Naive B cell (primary cell): ENCODE measurements around the gene TTF2. TPM values are rescaled to one million over a fixed set of nuclear protein-coding genes. Genes with fewer than 3 reads are reported as not detected.

Experiments
- ATAC-seq, 2 donors: fragments of 150-1000 bp; cut with Tn5 transposase; 2 replicates each; pipeline ENCODE4 v1.10.0; 2021; ENCODE audit warnings: low read depth in 2 of 2, mild to moderate bottlenecking in 2 of 2, moderate library complexity in 2 of 2
- DNase-seq: peaks from one replicate; pipeline ENCODE4 v3.0.0; 2022
- H3K27ac Mint-ChIP-seq, 6 donors: one replicate each; pipeline ENCODE4 v1.8.0; 2020 to 2022; ENCODE audit warnings: mild to moderate bottlenecking in 6 of 6, mixed read lengths in 6 of 6, moderate library complexity in 5 of 6, inconsistent platforms in 2 of 6
- H3K27me3 Mint-ChIP-seq, 3 donors: one replicate each; pipeline ENCODE4 v1.8.0; 2021 to 2022; ENCODE audit warnings: mixed read lengths in 3 of 3, mild to moderate bottlenecking in 1 of 3
- H3K36me3 Mint-ChIP-seq, 2 donors: one replicate each; pipeline ENCODE4 v1.8.0; 2020 to 2022; ENCODE audit warnings: mixed read lengths in 2 of 2, inconsistent platforms in 1 of 2, mild to moderate bottlenecking in 1 of 2
- H3K4me1 Mint-ChIP-seq, 3 donors: one replicate each; pipeline ENCODE4 v1.8.0; 2020 to 2022; ENCODE audit warnings: mixed read lengths in 3 of 3, inconsistent platforms in 1 of 3, mild to moderate bottlenecking in 1 of 3, moderate library complexity in 1 of 3
- H3K4me3 Mint-ChIP-seq, 8 donors: one replicate each; pipeline ENCODE4 v1.8.0; 2020 to 2022; ENCODE audit warnings: mild to moderate bottlenecking in 8 of 8, mixed read lengths in 8 of 8, moderate library complexity in 8 of 8, inconsistent platforms in 2 of 8
- H3K9me3 Mint-ChIP-seq, 7 donors: one replicate each; pipeline ENCODE4 v1.8.0; 2020 to 2022; ENCODE audit warnings: mixed read lengths in 7 of 7, mild to moderate bottlenecking in 5 of 7, inconsistent platforms in 2 of 7, moderate library complexity in 1 of 7
- polyA plus RNA-seq, 6 donors: library from polyadenylated mRNA; unstranded; fragments of 300-500 nt; fragmentation: Illumina TruSeq; gene quantifications; one replicate each; pipeline ENCODE4 v1.2.3, GENCODE V29; 2021; ENCODE audit warnings: low read depth in 6 of 6

Gene TTF2
- polyA plus RNA-seq, 6 donors from 2014 or later, result 2.9 to 14.3 (median 10.9) TPM

DNA sequence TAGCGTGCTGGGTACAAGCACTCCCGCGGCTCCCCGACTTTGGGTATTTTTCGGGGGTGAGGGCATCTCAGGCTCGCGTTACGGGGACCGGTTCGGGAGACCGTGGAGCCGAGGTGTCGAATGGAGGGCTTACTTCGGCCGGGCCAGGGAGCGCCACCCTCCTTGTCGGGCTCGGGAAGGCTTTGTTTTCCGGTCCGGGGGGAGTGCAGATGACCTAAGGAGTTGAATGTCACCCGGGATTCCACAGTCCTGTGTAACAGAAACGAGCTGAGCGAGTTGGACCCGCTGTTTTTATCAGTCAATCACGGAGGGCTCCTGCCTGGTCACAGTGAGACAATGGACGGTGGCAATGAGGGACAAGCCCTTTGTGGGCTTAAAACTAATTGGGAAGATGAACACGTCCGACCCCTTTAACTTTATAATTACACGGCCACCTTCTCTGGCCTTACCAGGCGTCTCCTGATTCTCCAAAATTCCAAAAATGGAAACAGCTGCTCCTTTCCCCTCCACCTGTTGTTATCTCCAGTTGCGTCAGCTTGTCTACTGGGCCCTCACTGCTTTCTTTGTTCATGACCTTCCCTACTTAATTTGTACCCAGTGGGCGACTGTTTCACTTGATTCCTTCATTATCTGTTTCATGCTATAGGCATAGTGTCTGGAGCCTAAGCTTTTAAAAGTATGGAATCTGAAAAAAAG, 62.4 kb downstream of the TTF2 start:
- Mint-ChIP-seq H3K27me3 (peaks cover 0 to 7% (median 7%) of the 10 kb centered on the region in 3 donors), H3K4me3 (peak overlapping the region; percentile 84 to 94 (median 91)), H3K4me1 (peaks cover 0 to 7% (median 5%) of the 10 kb centered on the region in 3 donors), H3K9me3 (no peaks in the 10 kb centered on the region), H3K36me3 (no peaks in the 10 kb centered on the region), H3K27ac (peak overlapping the region in 3 of 6 donors; percentile 2 to 58 (median 36))
- ATAC-seq, result no peak
- DNase-seq, result no peak

DNA sequence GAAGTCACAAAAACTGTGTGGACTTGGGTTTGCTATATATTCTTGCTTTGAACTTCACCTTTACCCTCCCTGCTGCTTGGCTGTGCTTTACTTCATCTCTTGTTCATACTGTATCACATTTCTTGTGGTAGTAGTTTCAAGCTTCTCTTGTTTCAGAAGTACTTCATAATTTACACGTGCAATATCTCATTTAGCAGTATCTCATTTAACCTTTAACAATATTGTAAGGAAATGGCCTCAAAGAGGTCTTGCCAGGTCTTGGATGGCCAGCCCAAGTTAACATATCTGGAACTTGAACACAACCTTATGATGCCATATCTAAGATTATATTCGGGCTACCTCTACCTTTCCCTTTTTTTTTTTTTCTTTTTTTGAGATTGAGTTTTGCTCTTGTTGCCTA, 63.1 kb downstream of the TTF2 start:
- Mint-ChIP-seq H3K27me3 (peaks cover 0 to 12% (median 7%) of the 10 kb centered on the region in 3 donors), H3K4me3 (peak overlapping the region in 5 of 8 donors; percentile 1 to 87 (median 72)), H3K9me3 (no peaks in the 10 kb centered on the region), H3K4me1 (peaks cover 0 to 7% (median 5%) of the 10 kb centered on the region in 3 donors), H3K27ac (no peak overlapping the region), H3K36me3 (no peaks in the 10 kb centered on the region)
- DNase-seq (no peak), ATAC-seq (no peak)

DNA sequence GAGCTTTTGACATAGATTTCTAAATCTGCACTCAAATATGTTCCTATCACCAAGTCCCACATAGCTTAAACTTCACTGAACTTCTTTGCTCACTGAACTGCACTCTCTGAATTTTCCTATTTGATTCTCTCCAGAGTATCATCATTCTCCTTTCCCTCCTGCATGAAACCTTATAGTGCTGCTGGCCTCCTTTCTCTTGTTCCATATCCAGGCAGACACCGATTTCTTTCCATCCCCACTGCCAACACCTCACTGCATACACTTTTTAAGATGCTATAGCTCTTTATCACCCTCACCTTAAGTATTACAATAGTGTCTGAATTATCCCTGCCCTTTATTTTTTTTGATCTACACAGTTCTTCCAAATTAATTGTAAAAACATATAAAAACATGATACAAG, 64.5 kb downstream of the TTF2 start:
- Mint-ChIP-seq H3K4me1 (peaks cover 0 to 7% (median 5%) of the 10 kb centered on the region in 3 donors), H3K27me3 (peaks cover 0 to 12% (median 7%) of the 10 kb centered on the region in 3 donors), H3K36me3 (no peaks in the 10 kb centered on the region), H3K4me3 (no peak overlapping the region), H3K9me3 (no peaks in the 10 kb centered on the region), H3K27ac (no peak overlapping the region)
- DNase-seq, result no peak
- no peak for ATAC-seq

DNA sequence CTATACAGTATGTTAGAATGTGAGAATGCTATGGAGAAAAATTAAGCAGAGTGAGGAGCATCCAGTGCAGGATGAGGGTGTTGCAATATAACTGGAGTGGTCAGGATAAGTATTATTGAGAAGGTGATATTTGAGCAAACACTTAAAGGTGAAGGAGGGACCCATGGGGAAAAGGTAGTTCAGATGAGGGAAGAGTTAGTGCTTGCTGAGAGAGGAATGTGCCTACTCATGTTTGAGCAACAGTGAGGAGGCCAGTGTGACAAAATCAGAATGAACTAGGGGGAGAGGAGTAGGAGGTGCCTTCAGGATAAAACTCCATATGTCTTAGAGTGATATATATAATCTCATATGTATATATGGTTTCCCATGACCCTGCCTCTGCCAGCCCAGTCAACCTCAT, 67.7 kb downstream of the TTF2 start:
- H3K9me3 Mint-ChIP-seq, result no peaks in the 10 kb centered on the region

DNA sequence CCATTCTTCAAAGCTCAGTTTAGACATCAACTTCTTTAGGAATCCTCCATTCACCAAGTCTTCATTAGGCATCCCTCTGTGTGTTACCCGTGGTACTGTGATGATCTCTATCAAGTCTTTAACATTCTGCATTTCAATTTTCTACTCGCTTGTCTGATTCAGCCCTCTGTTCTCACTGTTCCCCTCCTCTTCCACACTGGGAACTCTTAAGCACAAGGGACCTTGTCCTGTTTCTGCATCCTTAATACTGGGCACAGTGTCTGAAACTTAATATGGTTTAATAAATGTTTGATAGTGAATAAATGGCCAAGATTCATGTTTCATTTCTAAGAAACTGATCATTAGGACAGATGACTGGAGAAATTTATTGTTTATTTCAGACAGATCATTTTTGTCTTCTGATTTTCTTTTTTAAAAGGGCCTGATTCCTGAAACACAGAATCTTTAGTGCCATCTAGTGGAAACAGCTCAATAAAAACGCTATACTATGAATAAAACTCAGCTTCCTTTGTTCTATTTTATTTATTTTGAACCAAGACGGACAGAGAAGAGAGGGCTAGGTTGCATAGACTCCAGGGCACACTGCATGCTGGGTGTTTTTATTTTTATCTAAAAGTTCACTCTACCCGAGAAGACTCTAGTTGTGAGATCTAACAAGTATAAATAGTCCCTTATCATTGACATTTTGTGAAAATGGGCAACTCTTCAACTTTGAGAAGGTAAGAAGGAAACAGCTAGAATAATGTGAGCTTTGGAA, 68.4 kb downstream of the TTF2 start:
- no peaks in the 10 kb centered on the region for H3K4me1 Mint-ChIP-seq
- DNase-seq (no peak), ATAC-seq (peak in 1 of 2 donors; percentile 37)
- peak overlapping the region in 1 of 6 donors; percentile 52 for H3K27ac Mint-ChIP-seq
- no peaks in the 10 kb centered on the region for H3K36me3 Mint-ChIP-seq
- peaks cover 0 to 12% (median 7%) of the 10 kb centered on the region in 3 donors for H3K27me3 Mint-ChIP-seq
- no peak overlapping the region for H3K4me3 Mint-ChIP-seq
- H3K9me3 Mint-ChIP-seq, result no peaks in the 10 kb centered on the region

More for the DNA sequence above, 67.7 kb downstream of the TTF2 start:
- Mint-ChIP-seq H3K4me3 (no peak overlapping the region), H3K4me1 (no peaks in the 10 kb centered on the region), H3K27me3 (peaks cover 0 to 12% (median 7%) of the 10 kb centered on the region in 3 donors), H3K27ac (no peak overlapping the region), H3K36me3 (no peaks in the 10 kb centered on the region)
- DNase-seq (no peak), ATAC-seq (no peak)

DNA sequence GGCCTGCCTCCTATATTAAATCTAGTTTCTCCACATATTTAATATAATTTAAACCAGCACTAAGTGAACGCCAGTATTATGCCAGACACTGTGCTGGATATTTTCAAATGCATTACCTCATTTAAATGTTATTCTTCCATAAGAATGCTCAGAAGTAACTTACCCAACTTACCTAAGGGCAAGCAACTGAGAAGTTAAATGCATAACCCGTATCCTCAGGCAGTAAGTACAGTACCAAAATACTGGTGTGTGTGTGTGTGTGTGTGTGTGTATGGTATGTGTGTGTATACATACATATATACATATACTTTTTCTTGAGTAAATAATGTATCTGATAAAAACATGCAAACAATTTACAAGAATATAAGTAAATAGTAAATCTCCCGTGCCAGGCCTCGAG, 70.4 kb downstream of the TTF2 start:
- H3K4me1 Mint-ChIP-seq, result peaks cover 0 to 4% (median 0%) of the 10 kb centered on the region in 3 donors
- peaks cover 12 to 15% (median 12%) of the 10 kb centered on the region in 3 donors for H3K27me3 Mint-ChIP-seq
- ATAC-seq, result no peak
- DNase-seq, result no peak
- H3K36me3 Mint-ChIP-seq, result no peaks in the 10 kb centered on the region
- no peak overlapping the region for H3K4me3 Mint-ChIP-seq
- H3K27ac Mint-ChIP-seq, result no peak overlapping the region
- H3K9me3 Mint-ChIP-seq, result no peaks in the 10 kb centered on the region

DNA sequence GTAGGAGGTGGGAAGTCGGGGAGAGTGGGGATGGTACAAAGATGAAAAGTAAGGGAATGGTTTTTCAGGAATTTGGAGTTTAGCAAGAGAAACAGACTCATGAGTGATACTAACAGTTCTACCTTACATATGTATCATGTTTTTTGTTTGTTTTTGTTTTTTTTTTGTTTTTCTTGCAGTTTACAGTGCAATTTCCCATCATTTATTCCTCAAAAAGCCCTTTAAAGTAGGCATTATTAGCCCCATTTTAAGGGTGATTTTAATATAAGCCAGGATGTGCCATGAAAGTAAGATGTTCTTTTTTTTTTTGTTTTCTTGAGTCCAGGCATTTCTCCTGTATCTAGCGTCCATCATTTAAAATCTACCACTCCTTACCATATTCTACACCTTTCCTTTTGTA, 75.2 kb downstream of the TTF2 start:
- peaks cover 0 to 4% (median 0%) of the 10 kb centered on the region in 3 donors for H3K4me1 Mint-ChIP-seq
- no peak overlapping the region for H3K4me3 Mint-ChIP-seq
- H3K36me3 Mint-ChIP-seq, result no peaks in the 10 kb centered on the region
- no peaks in the 10 kb centered on the region for H3K9me3 Mint-ChIP-seq
- peak overlapping the region in 1 of 6 donors; percentile 13 for H3K27ac Mint-ChIP-seq
- no peak for DNase-seq
- H3K27me3 Mint-ChIP-seq, result peaks cover 0 to 24% (median 9%) of the 10 kb centered on the region in 3 donors
- ATAC-seq, result no peak

DNA sequence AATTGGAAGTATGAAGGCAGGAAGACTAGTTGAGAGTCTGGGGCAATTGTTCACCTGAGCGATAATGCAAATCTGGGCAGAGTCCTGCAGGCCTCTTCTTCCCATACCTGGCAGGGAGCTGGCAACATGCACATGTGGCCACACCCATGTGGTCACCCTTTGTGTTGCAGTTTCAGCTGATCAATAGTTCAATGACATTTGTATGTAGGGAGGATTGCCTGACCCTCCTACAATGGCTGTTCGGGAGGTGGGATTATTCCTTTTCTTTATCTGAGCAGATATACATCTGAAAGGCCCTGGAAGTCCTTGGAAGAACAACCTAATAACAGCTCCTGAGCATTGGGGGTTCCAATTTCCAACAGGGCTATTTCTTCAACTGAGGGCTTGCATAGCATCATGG, 76.6 kb downstream of the TTF2 start:
- Mint-ChIP-seq H3K4me1 (peaks cover 0 to 4% (median 0%) of the 10 kb centered on the region in 3 donors), H3K4me3 (no peak overlapping the region), H3K27ac (no peak overlapping the region), H3K9me3 (no peaks in the 10 kb centered on the region), H3K36me3 (no peaks in the 10 kb centered on the region), H3K27me3 (peaks cover 0 to 24% (median 9%) of the 10 kb centered on the region in 3 donors)
- no peak for DNase-seq
- ATAC-seq, result no peak

DNA sequence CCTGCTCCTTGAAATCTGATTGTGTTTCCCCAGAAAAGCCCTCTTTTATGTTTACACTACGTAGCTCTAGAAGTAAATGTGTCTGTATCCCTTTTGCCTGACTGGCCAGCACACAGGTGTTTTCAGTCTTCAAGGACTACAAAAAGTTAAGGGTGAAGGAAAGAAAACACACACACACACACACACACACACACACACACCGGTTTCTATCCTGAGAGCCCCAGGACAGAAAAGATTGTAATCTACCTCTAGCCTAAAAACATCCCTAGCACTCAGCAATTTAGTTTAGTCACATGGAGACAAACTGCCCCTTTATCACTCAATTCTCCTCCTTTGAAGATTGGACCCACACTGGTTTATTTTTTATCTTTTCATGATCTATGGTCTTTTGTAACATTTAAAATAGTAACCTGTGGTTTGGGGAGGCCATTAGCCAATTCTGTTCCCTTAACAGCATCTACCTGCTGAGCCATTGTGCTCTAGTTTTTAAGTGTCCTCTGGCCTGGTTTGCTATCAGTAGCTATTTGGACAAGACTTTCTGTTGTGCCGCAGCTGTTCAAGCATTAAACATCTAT, 77.2 kb downstream of the TTF2 start:
- DNase-seq (no peak), ATAC-seq (no peak)
- H3K9me3 Mint-ChIP-seq, result no peaks in the 10 kb centered on the region
- H3K27ac Mint-ChIP-seq, result peak overlapping the region in 1 of 6 donors; percentile 33
- H3K4me1 Mint-ChIP-seq, result peaks cover 0 to 4% (median 0%) of the 10 kb centered on the region in 3 donors
- H3K4me3 Mint-ChIP-seq, result no peak overlapping the region
- H3K27me3 Mint-ChIP-seq, result peaks cover 0 to 24% (median 9%) of the 10 kb centered on the region in 3 donors
- H3K36me3 Mint-ChIP-seq, result no peaks in the 10 kb centered on the region

DNA sequence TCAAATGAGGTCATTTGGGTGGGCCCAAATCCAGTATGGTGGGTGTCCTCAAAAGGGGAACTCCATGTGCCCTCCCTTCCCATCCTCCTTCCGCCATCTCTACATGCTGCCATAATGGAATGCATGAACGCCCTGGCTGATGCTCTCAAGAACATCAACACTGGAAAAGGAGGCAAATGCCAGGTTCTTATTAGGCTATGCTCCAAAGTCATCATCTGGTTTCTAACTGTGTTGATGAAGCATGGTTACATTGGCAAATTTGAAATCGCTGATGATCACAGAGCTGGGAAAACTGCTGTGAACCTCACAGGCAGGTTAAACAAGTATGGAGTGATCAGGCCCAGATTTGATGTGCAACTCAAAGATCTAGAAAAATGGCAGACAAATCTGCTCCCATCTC, 78.0 kb downstream of the TTF2 start:
- ATAC-seq (no peak), DNase-seq (no peak)
- Mint-ChIP-seq H3K4me3 (no peak overlapping the region), H3K4me1 (peaks cover 0 to 4% (median 0%) of the 10 kb centered on the region in 3 donors), H3K27me3 (peaks cover 0 to 24% (median 9%) of the 10 kb centered on the region in 3 donors), H3K27ac (no peak overlapping the region), H3K36me3 (no peaks in the 10 kb centered on the region), H3K9me3 (no peaks in the 10 kb centered on the region)

DNA sequence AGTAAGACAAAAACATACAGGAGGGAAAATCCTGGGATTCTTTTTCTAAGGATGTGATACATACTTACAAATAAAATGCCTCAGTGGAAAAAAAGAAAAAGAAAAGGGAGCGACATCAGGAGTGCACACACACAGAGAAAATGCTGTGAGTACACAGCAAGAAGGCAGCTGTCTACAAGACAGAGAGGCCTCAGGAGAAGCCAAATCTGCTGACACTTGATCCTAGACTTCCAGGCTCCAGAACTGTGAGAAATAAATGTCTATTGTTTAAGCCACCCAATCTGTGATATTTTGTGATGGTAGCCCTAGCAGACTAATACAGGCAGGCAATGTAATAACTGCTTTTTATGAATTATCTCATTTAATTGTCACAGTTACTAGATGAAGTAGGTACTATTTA, 78.4 kb downstream of the TTF2 start:
- H3K27me3 Mint-ChIP-seq, result peaks cover 0 to 24% (median 9%) of the 10 kb centered on the region in 3 donors
- H3K36me3 Mint-ChIP-seq, result no peaks in the 10 kb centered on the region
- no peaks in the 10 kb centered on the region for H3K9me3 Mint-ChIP-seq
- peaks cover 0 to 4% (median 0%) of the 10 kb centered on the region in 3 donors for H3K4me1 Mint-ChIP-seq
- no peak for DNase-seq
- ATAC-seq, result no peak
- no peak overlapping the region for H3K4me3 Mint-ChIP-seq
- H3K27ac Mint-ChIP-seq, result no peak overlapping the region

DNA sequence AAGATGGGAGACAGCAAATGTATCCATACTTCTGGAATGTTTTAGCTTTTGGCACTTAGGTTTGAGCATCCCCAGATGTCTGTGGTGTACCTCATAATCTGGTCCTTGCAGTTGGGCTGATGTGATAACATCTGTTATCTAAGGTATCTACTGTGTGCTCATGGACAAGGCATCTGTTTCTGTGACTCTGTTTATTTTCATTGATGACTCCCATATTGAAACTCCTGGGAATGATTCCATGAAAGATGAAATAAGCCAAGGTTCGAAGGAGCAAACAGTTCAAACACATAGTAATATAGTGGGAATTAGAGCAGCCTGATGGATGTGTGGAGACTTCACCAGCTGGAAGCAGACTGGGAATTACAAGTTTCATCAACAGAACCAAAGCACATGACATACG, 82.1 kb downstream of the TTF2 start:
- no peaks in the 10 kb centered on the region for H3K4me1 Mint-ChIP-seq
- no peaks in the 10 kb centered on the region for H3K36me3 Mint-ChIP-seq
- no peak overlapping the region for H3K27ac Mint-ChIP-seq
- H3K27me3 Mint-ChIP-seq, result peaks cover 10 to 13% (median 13%) of the 10 kb centered on the region in 3 donors
- no peak for DNase-seq
- ATAC-seq, result no peak
- no peak overlapping the region for H3K4me3 Mint-ChIP-seq
- no peaks in the 10 kb centered on the region for H3K9me3 Mint-ChIP-seq

DNA sequence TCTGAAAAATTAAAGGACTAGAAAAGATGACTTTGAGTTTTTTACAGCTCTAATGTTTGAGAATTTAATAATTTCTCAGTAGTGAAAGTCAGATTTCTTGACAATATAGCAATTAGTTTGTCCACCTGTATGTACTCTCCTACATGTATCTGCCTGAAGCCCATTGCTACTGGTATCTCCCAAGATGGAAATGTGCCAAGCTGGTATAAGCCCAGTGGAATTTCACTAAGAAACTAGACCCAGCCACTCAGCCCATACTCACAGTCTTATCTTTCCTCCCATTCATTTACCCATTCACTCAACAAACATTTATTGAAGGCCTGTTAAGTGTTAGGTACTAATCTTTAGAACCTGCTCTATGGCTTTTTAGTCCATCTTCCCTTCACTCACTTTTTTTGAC, 83.0 kb downstream of the TTF2 start:
- Mint-ChIP-seq H3K36me3 (no peaks in the 10 kb centered on the region), H3K27me3 (peaks cover 9 to 13% (median 10%) of the 10 kb centered on the region in 3 donors), H3K27ac (no peak overlapping the region), H3K4me3 (no peak overlapping the region), H3K4me1 (no peaks in the 10 kb centered on the region), H3K9me3 (no peaks in the 10 kb centered on the region)
- DNase-seq, result no peak
- ATAC-seq, result no peak
